ENCODE results near the gene SLC4A9.
"Not testable (repeated sequence)": the region's sequence is repeated elsewhere in the genome, so short reads cannot be mapped to it uniquely, and the experiment has no call there.

The SLC4A9 gene

GRCh38 chr5:140342896-140343295 lies 17.1 kb upstream of the SLC4A9 start:
- Histone ChIP-seq H3K4me1 (ENCODE audit: insufficient read depth, low read length) (peaks cover 6% of the 10 kb centered on the region), H3K4me3 (ENCODE audit: low read length) (no peak overlapping the region), H3K36me3 (ENCODE audit: insufficient read depth, low read length) (no peaks in the 10 kb centered on the region), H3K9me3 (ENCODE audit: low read length) (no peaks in the 10 kb centered on the region), H3K27me3 (ENCODE audit: insufficient read depth, low read length) (peaks cover under 1% of the 10 kb centered on the region), H2AFZ (ENCODE audit: low read depth, low read length) (no peak overlapping the region)

GRCh38 chr5:140343849-140344248 lies 16.1 kb upstream of the SLC4A9 start:
- not testable (repeated sequence) for H3K4me3 ChIP-seq (ENCODE audit: low read length); H2AFZ ChIP-seq (ENCODE audit: low read depth, low read length); H3K9me3 ChIP-seq (ENCODE audit: low read length); H3K36me3 ChIP-seq (ENCODE audit: insufficient read depth, low read length); H3K4me1 ChIP-seq (ENCODE audit: insufficient read depth, low read length); H3K27me3 ChIP-seq (ENCODE audit: insufficient read depth, low read length)

GRCh38 chr5:140344683-140345423 lies 15.1 kb upstream of the SLC4A9 start:
- H3K4me1 ChIP-seq (ENCODE audit: insufficient read depth, low read length) = peaks cover 6% of the 10 kb centered on the region
- peak overlapping the region; percentile 63 for H3K4me3 ChIP-seq (ENCODE audit: low read length)
- H3K27me3 ChIP-seq (ENCODE audit: insufficient read depth, low read length) = peaks cover 11% of the 10 kb centered on the region
- H3K9me3 ChIP-seq (ENCODE audit: low read length) = no peaks in the 10 kb centered on the region
- H3K36me3 ChIP-seq (ENCODE audit: insufficient read depth, low read length) = no peaks in the 10 kb centered on the region
- no peak overlapping the region for H2AFZ ChIP-seq (ENCODE audit: low read depth, low read length)

GRCh38 chr5:140345919-140346347 lies 14.1 kb upstream of the SLC4A9 start:
- Histone ChIP-seq H3K4me3 (ENCODE audit: low read length) (peak overlapping the region; percentile 63), H3K9me3 (ENCODE audit: low read length) (no peaks in the 10 kb centered on the region), H2AFZ (ENCODE audit: low read depth, low read length) (peak overlapping the region; percentile 77), H3K27me3 (ENCODE audit: insufficient read depth, low read length) (peaks cover 16% of the 10 kb centered on the region), H3K36me3 (ENCODE audit: insufficient read depth, low read length) (no peaks in the 10 kb centered on the region), H3K4me1 (ENCODE audit: insufficient read depth, low read length) (peaks cover 6% of the 10 kb centered on the region)

GRCh38 chr5:140346348-140347221 lies 13.4 kb upstream of the SLC4A9 start, which contains the start of gene HBEGF:
Gene HBEGF, minus strand, starts transcription at chr5:140346603. Its CDS starts 275 bp downstream, at chr5:140346328.
- H3K27me3 ChIP-seq (ENCODE audit: insufficient read depth, low read length) = peaks cover 16% of the 10 kb centered on the region
- H2AFZ ChIP-seq (ENCODE audit: low read depth, low read length) = peak within 1 kb of the TSS; percentile 77
- H3K9me3 ChIP-seq (ENCODE audit: low read length) = no peaks in the 10 kb centered on the region
- no peaks in the 10 kb centered on the region for H3K36me3 ChIP-seq (ENCODE audit: insufficient read depth, low read length)
- H3K4me3 ChIP-seq (ENCODE audit: low read length) = peak within 1 kb of the TSS; percentile 63
- H3K4me1 ChIP-seq (ENCODE audit: insufficient read depth, low read length) = peaks cover 6% of the 10 kb centered on the region

- H3K4me1 ChIP-seq (ENCODE audit: insufficient read depth, low read length) = peaks cover 6% of the 10 kb centered on the region
- H3K4me3 ChIP-seq (ENCODE audit: low read length) = no peak overlapping the region
- peaks cover 16% of the 10 kb centered on the region for H3K27me3 ChIP-seq (ENCODE audit: insufficient read depth, low read length)
- H3K36me3 ChIP-seq (ENCODE audit: insufficient read depth, low read length) = no peaks in the 10 kb centered on the region
- H2AFZ ChIP-seq (ENCODE audit: low read depth, low read length) = no peak overlapping the region
- H3K9me3 ChIP-seq (ENCODE audit: low read length) = no peaks in the 10 kb centered on the region
Observed at GRCh38 chr5:140347360-140347759, 12.6 kb upstream of the SLC4A9 start.

DNA sequence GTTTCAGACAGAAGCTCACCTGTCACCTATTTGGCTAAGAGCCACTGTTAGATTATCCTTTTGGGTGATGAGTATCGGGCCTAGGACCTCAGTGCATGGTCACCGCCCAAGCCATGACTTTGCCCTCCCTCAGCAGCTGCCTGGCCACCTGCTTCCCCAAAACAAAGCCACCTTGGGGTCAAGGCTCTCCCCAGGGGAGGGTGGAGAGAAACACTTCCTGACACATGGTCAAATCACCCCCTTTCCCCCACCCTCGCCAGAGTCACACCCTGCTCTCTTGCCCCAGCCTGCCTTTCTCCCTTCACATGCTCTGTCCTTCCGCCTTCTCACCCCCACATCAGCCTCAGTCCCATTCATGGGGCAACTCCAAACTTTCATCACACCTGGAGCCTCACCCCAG lies 11.9 kb upstream of the SLC4A9 start:
- Histone ChIP-seq H3K4me1 (ENCODE audit: insufficient read depth, low read length) (peaks cover 6% of the 10 kb centered on the region), H3K36me3 (ENCODE audit: insufficient read depth, low read length) (no peaks in the 10 kb centered on the region), H3K9me3 (ENCODE audit: low read length) (no peaks in the 10 kb centered on the region), H3K4me3 (ENCODE audit: low read length) (no peak overlapping the region), H2AFZ (ENCODE audit: low read depth, low read length) (no peak overlapping the region), H3K27me3 (ENCODE audit: insufficient read depth, low read length) (peaks cover 16% of the 10 kb centered on the region)

GRCh38 chr5:140349244-140349643 lies 10.8 kb upstream of the SLC4A9 start:
- H2AFZ ChIP-seq (ENCODE audit: low read depth, low read length) = no peak overlapping the region
- peaks cover 6% of the 10 kb centered on the region for H3K4me1 ChIP-seq (ENCODE audit: insufficient read depth, low read length)
- no peaks in the 10 kb centered on the region for H3K9me3 ChIP-seq (ENCODE audit: low read length)
- no peak overlapping the region for H3K4me3 ChIP-seq (ENCODE audit: low read length)
- peaks cover 16% of the 10 kb centered on the region for H3K27me3 ChIP-seq (ENCODE audit: insufficient read depth, low read length)
- H3K36me3 ChIP-seq (ENCODE audit: insufficient read depth, low read length) = no peaks in the 10 kb centered on the region

DNA sequence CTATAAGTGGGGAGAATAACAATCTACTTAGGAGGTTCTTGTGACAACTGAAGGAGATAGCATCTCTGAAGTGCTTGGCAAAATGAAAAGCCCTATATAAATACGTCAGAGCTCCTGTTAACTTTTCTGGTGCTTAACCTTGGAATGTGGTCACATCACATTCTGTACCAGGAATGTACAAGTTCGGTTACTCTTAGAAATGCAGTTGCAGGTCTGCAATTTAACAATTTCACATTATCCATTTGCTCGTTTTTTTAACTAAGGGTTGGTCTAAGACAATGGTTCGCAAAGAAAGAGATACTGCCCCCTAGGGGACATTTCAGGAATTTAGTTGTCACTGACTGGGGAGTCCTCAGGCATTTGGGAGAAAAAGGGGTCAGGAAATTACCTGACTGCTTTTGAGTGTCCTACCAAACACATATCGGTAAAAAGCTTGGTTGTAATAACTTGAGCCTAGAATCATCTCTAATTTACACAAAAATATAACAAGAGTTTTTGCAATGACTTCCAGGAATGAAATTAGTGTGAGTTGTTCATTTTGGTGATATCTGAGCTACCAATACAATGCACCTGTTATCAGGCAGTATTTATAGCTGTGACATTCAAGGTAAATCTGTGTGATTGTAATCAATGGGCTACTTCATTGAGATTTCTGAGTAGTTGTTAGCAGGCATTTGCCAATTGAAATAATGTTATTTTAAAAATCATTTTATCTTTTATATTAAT lies 8.2 kb upstream of the SLC4A9 start:
- Histone ChIP-seq H3K9me3 (ENCODE audit: low read length) (no peaks in the 10 kb centered on the region), H3K36me3 (ENCODE audit: insufficient read depth, low read length) (no peaks in the 10 kb centered on the region), H3K4me1 (ENCODE audit: insufficient read depth, low read length) (no peaks in the 10 kb centered on the region), H3K27me3 (ENCODE audit: insufficient read depth, low read length) (peaks cover 16% of the 10 kb centered on the region), H2AFZ (ENCODE audit: low read depth, low read length) (no peak overlapping the region), H3K4me3 (ENCODE audit: low read length) (no peak overlapping the region)

GRCh38 chr5:140355546-140355945 lies 4.4 kb upstream of the SLC4A9 start:
- no peaks in the 10 kb centered on the region for H3K4me1 ChIP-seq (ENCODE audit: insufficient read depth, low read length)
- no peak overlapping the region for H3K4me3 ChIP-seq (ENCODE audit: low read length)
- no peaks in the 10 kb centered on the region for H3K36me3 ChIP-seq (ENCODE audit: insufficient read depth, low read length)
- peaks cover under 1% of the 10 kb centered on the region for H3K27me3 ChIP-seq (ENCODE audit: insufficient read depth, low read length)
- H3K9me3 ChIP-seq (ENCODE audit: low read length) = no peaks in the 10 kb centered on the region
- no peak overlapping the region for H2AFZ ChIP-seq (ENCODE audit: low read depth, low read length)

DNA sequence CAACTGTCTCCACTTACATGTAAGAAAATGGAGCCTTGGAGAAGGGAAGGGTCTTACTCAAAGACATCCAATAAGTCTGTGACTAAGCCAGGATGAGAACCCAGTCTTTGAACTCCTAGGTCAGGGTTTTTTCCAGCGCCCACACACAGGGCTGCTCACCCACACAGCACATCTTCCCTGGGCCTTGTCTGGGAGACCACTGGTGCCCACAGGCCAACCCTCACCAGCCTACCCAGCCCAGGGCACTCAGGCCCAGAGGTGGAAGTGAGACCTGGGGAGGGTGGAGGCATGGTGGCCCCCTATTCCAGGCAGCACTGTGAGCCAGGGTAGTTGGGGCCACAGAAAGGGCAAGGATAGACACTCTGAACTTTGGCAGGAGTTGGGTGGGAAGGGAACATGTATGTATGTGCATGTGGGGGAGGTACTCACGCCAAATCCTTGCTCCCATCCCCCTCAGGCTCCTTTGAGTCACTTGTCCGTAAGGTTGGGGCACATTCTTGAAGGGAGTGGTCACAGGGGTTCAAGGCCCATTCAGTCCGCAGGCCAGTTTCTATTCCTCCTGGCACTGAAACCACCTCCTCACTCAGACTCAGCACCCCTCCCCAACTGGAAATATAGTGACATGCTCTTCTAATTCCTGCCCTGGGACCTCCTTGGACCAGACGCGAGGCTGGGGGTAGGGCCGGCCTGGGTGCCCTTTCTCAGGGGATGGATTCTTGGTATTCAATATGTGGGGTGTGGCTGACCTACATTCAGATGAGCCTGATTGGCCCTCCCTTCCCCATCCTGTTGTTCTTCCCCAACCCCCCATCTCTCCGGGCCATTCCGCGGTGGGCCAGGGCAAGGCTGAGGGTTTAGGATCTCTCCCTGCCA lies 2.9 kb upstream of the SLC4A9 start:
- H3K9me3 ChIP-seq (ENCODE audit: low read length) = no peaks in the 10 kb centered on the region
- no peaks in the 10 kb centered on the region for H3K4me1 ChIP-seq (ENCODE audit: insufficient read depth, low read length)
- H3K4me3 ChIP-seq (ENCODE audit: low read length) = peak overlapping the region; percentile 21
- H3K27me3 ChIP-seq (ENCODE audit: insufficient read depth, low read length) = no peaks in the 10 kb centered on the region
- H2AFZ ChIP-seq (ENCODE audit: low read depth, low read length) = peak overlapping the region; percentile 46
- no peaks in the 10 kb centered on the region for H3K36me3 ChIP-seq (ENCODE audit: insufficient read depth, low read length)

- peak overlapping the region; percentile 46 for H2AFZ ChIP-seq (ENCODE audit: low read depth, low read length)
- H3K27me3 ChIP-seq (ENCODE audit: insufficient read depth, low read length) = no peaks in the 10 kb centered on the region
- H3K4me1 ChIP-seq (ENCODE audit: insufficient read depth, low read length) = no peaks in the 10 kb centered on the region
- no peaks in the 10 kb centered on the region for H3K36me3 ChIP-seq (ENCODE audit: insufficient read depth, low read length)
- no peaks in the 10 kb centered on the region for H3K9me3 ChIP-seq (ENCODE audit: low read length)
- H3K4me3 ChIP-seq (ENCODE audit: low read length) = peak overlapping the region; percentile 21
Observed at GRCh38 chr5:140357726-140358093, 2.3 kb upstream of the SLC4A9 start.
